Measurements from ENCODE around the gene ADH1B.
"Not testable (repeated sequence)": the region's sequence is repeated elsewhere in the genome, so short reads cannot be mapped to it uniquely, and the experiment has no call there.

The ADH1B gene

DNA sequence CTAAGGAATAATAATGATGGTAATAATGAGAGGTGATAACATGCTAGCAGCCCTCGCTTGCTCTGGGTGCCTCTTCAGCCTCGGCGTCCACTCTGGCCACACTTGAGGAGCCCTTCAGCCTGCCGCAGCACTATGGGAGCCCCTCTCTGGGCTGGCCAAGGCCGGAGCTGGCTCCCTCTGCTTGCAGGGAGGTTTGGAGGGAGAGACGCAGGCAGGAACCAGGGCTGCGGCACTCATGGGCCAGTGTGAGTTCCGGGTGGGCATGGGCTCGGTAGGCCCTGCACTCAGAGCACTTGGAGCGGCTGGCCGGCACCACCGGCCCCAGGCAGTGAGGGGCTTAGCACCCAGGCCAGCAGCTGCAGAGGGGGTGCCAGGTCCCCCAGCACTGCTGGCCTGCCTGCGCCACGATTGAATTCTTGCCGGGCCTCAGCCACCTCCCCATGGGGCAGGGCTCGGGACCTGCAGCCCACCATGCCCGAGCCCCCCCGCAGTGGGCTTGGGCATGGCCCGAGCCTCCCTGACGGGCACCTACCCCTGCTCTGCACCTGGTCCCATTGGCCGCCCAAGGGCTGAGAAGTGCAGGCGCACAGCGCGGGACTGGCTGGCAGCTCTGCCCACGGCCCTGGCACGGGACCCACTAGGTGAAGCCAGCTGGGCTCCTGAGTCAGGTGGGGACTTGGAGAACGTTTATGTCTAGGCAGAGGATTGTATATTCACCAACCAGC is 38.4 kb upstream of the ADH1B start:
- Histone ChIP-seq H3K27ac (no peak overlapping the region), H3K4me3 (ENCODE audit: low read depth in 1 of 2, low read length in 1 of 2) (no peak overlapping the region), H3K36me3 (no peaks in the 10 kb centered on the region), H3K27me3 (no peaks in the 10 kb centered on the region), H3K9me3 (no peaks in the 10 kb centered on the region), H3K4me1 (ENCODE audit: control insufficient read depth in 1 of 2, insufficient read depth in 1 of 2, low read depth in 1 of 2, low read length in 1 of 2) (no peaks in the 10 kb centered on the region)
- TF ChIP-seq, protein P1, sequence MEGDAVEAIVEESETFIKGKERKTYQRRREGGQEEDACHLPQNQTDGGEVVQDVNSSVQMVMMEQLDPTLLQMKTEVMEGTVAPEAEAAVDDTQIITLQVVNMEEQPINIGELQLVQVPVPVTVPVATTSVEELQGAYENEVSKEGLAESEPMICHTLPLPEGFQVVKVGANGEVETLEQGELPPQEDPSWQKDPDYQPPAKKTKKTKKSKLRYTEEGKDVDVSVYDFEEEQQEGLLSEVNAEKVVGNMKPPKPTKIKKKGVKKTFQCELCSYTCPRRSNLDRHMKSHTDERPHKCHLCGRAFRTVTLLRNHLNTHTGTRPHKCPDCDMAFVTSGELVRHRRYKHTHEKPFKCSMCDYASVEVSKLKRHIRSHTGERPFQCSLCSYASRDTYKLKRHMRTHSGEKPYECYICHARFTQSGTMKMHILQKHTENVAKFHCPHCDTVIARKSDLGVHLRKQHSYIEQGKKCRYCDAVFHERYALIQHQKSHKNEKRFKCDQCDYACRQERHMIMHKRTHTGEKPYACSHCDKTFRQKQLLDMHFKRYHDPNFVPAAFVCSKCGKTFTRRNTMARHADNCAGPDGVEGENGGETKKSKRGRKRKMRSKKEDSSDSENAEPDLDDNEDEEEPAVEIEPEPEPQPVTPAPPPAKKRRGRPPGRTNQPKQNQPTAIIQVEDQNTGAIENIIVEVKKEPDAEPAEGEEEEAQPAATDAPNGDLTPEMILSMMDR (IDR thresholded peaks at IDR 0.05), result no peak

DNA sequence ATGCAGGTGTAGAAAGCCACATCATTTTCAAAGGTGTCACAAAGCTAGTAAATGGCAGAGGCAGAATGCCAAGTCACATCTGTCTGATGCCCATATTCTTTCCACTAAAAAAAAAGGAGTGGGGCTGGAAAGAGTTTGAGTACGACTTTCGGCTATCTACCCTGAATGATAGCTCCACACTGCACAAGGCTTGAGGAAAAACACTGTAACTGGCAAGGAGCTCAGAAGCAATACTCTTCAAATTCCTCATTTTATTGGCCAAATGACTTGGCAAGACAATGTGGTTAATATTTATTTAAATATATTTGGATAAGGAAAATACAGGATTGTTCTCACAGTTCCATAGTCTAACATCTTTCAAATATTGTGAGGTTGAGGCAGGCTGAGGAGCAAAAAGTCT is 36.7 kb upstream of the ADH1B start:
- Histone ChIP-seq H3K4me1 (ENCODE audit: control insufficient read depth in 1 of 2, insufficient read depth in 1 of 2, low read depth in 1 of 2, low read length in 1 of 2) (no peaks in the 10 kb centered on the region), H3K27me3 (no peaks in the 10 kb centered on the region), H3K36me3 (no peaks in the 10 kb centered on the region), H3K4me3 (ENCODE audit: low read depth in 1 of 2, low read length in 1 of 2) (no peak overlapping the region), H3K9me3 (no peaks in the 10 kb centered on the region), H3K27ac (no peak overlapping the region)
- TF ChIP-seq, protein P1 (IDR thresholded peaks at IDR 0.05), result no peak

DNA sequence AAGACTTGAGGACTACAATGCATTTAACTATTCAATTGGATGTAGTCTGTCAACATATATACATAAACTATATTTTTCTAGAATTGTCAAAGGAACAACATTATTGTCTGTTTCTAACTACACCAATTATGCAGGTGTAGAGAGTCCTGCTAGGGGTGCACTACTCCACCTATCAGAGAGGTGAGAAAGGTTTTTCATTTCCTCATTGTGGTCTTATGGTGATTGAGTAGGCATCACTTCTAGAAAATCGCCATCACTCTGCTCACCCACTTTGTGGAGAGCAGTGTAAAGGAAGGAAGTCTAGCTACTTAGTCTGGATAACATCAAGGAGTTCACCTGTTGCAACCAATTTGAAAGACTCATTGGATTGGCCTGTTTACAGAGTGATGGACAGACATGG is 35.8 kb upstream of the ADH1B start:
- TF ChIP-seq, protein P1 (IDR thresholded peaks at IDR 0.05), result no peak
- Histone ChIP-seq H3K36me3 (no peaks in the 10 kb centered on the region), H3K27me3 (no peaks in the 10 kb centered on the region)

DNA sequence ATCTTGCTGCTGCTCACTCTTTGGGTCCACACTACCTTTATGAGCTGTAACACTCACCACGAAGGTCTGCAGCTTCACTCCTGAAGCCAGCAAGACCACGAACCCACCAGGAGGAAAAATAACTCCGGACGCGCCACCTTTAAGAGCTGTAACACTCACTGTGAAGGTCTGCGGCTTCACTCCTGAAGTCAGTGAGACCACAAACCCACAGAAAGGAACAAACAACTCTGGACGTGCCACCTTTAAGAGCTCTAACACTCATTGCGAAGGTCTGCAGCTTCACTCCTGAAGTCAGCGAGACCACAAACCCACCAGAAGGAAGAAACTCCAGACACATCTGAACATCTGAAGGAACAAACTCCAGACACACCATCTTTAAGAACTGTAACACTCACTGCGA is 34.9 kb upstream of the ADH1B start:
- not testable (repeated sequence) for H3K4me3 ChIP-seq (ENCODE audit: low read depth in 1 of 2, low read length in 1 of 2); H3K9me3 ChIP-seq; H3K4me1 ChIP-seq (ENCODE audit: control insufficient read depth in 1 of 2, insufficient read depth in 1 of 2, low read depth in 1 of 2, low read length in 1 of 2); H3K27me3 ChIP-seq; H3K36me3 ChIP-seq; H3K27ac ChIP-seq

More for the DNA sequence above, 35.8 kb upstream of the ADH1B start:
- no peaks in the 10 kb centered on the region for H3K9me3 ChIP-seq
- no peaks in the 10 kb centered on the region for H3K4me1 ChIP-seq (ENCODE audit: control insufficient read depth in 1 of 2, insufficient read depth in 1 of 2, low read depth in 1 of 2, low read length in 1 of 2)
- H3K27ac ChIP-seq, result no peak overlapping the region
- no peak overlapping the region for H3K4me3 ChIP-seq (ENCODE audit: low read depth in 1 of 2, low read length in 1 of 2)

DNA sequence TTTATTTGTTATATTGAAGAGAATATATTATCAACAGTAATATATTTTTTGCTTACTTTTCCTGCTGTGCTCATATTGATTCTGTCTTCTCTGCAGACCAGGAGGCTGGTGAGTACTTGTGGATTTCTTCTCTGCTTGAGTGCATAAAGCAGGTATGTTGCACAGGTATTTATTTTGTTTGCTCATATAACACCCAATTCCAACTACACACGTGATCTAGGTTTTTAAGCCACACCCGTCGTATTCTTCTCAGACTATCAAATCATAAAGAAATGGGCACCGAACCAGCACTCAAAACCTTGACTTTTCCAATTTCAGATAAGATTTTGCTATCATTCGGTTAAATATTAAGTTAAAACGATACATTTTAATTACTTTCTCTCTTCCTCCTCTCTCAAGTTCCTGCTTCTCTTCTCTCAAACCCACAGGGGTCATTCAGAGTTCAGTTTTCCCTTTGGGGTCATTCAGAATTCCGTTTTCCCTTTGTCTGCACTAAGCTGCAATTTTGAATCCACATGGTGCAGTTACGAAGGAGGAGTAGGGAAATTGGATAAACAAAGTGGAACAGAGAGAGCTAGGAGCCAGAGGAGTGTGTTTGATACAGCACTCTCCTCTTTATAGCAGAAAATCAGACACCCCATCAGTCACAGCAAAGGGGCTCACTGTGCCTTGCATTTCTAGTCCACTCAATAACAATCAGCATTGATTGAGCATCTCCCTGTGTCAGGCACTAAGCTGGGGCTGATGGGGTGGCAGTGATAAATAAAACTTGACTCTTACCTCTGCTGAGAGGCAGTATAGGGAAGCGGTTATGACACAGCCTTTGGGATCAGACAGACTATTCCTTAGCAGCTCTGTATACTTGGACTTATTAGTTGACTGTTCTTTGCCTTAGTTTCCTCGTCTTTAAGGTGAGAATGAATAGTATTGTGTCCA is 31.7 kb upstream of the ADH1B start, which contains the start of gene ADH1C:
Gene ADH1C, minus strand, starts transcription at position 145 of the 936 bp plus-strand sequence. Its CDS starts 71 bp downstream, at position 74.
- no peaks in the 10 kb centered on the region for H3K9me3 ChIP-seq
- H3K27me3 ChIP-seq, result no peaks in the 10 kb centered on the region
- no peak within 1 kb of the TSS for H3K4me3 ChIP-seq (ENCODE audit: low read depth in 1 of 2, low read length in 1 of 2)
- H3K36me3 ChIP-seq, result no peaks in the 10 kb centered on the region
- no peak within 1 kb of the TSS for H3K27ac ChIP-seq
- H3K4me1 ChIP-seq (ENCODE audit: control insufficient read depth in 1 of 2, insufficient read depth in 1 of 2, low read depth in 1 of 2, low read length in 1 of 2), result no peaks in the 10 kb centered on the region
- TF ChIP-seq, protein P1 (IDR thresholded peaks at IDR 0.05), result no peak

DNA sequence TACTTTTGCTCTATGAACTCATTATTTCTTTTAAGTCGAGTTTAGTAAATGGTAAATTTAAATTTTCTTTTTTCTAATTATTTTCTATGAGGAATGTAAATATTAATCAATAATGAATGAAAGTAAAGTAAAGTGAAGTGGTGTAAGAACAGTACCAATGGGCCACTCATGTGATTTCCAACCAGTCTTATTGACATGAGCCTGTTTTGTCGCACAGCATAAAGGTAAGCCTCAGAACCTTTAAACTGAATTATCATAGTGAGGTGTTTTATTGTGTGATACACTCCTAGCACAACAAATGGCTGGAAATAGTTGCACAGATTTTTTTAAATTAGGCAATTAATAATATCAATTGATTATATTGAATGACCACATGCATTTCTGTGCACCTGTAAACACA is 30.3 kb upstream of the ADH1B start:
- Histone ChIP-seq H3K36me3 (no peaks in the 10 kb centered on the region), H3K27me3 (no peaks in the 10 kb centered on the region), H3K27ac (no peak overlapping the region), H3K4me3 (ENCODE audit: low read depth in 1 of 2, low read length in 1 of 2) (no peak overlapping the region), H3K9me3 (no peaks in the 10 kb centered on the region), H3K4me1 (ENCODE audit: control insufficient read depth in 1 of 2, insufficient read depth in 1 of 2, low read depth in 1 of 2, low read length in 1 of 2) (no peaks in the 10 kb centered on the region)
- TF ChIP-seq, protein P1 (IDR thresholded peaks at IDR 0.05), result no peak

All from neutrophil (primary cell).